SU-DHL-6 (cell line): ENCODE data around the gene ANKRD65.
"Not testable (repeated sequence)": the region's sequence is repeated elsewhere in the genome, so short reads cannot be mapped to it uniquely, and the experiment has no call there.

Source experiments
- H2AFZ ChIP-seq: fragments of 200-600 bp; sonication (generic); 2 replicates; pipeline ENCODE4 v1.6.1; 2014; ENCODE audit warnings: low read depth, mild to moderate bottlenecking, moderate library complexity, mixed read lengths, antibody characterized with exemption, low read length; ENCODE audit not compliant: severe bottlenecking
- H3F3A ChIP-seq: fragments of 200-600 bp; shearing (Covaris generic); 2 replicates; pipeline ENCODE4 v1.6.0; 2016; ENCODE audit warnings: antibody characterized with exemption, mild to moderate bottlenecking; ENCODE audit not compliant: insufficient read depth
- H3K27ac ChIP-seq: fragments of 200-600 bp; sonication (generic); 2 replicates; pipeline ENCODE4 v1.5.1; 2016; ENCODE audit warnings: low read depth, mild to moderate bottlenecking, low read length, moderate library complexity, mixed read lengths
- H3K27me3 ChIP-seq: fragments of 200-600 bp; sonication (generic), shearing (Covaris generic); 2 replicates; pipeline ENCODE4 v1.6.0; 2014; ENCODE audit warnings: mild to moderate bottlenecking, low read length
- H3K36me3 ChIP-seq: fragments of 200-600 bp; sonication (generic); 2 replicates; pipeline ENCODE4 v1.6.1; 2014; ENCODE audit warnings: mild to moderate bottlenecking, low read length, mixed read lengths
- H3K4me2 ChIP-seq: fragments of 300-600, 200-600 bp; shearing (Covaris generic), sonication (generic); 2 replicates; pipeline ENCODE4 v1.6.0; 2014; ENCODE audit warnings: low read length, low read depth, mild to moderate bottlenecking; ENCODE audit not compliant: poor library complexity, severe bottlenecking
- H3K4me3 ChIP-seq: fragments of 200-600 bp; sonication (generic); 2 replicates; pipeline ENCODE4 v1.5.1; 2014; ENCODE audit warnings: antibody characterized with exemption, low read length, mild to moderate bottlenecking, mixed read lengths; ENCODE audit not compliant: insufficient read depth, poor library complexity, severe bottlenecking
- H3K79me2 ChIP-seq: fragments of 200-600 bp; sonication (generic); 2 replicates; pipeline ENCODE4 v1.6.1; 2014; ENCODE audit warnings: mild to moderate bottlenecking, low read length, moderate library complexity; ENCODE audit not compliant: insufficient read depth
- H3K9ac ChIP-seq: fragments of 200-600 bp; sonication (generic); 2 replicates; pipeline ENCODE4 v1.7.0; 2014; ENCODE audit warnings: mild to moderate bottlenecking, low read length
- H3K9me2 ChIP-seq: fragments of 200-600 bp; sonication (generic); replicated peaks from 2 replicates; pipeline ENCODE4 v1.6.1; 2014; ENCODE audit warnings: low read length; ENCODE audit not compliant: insufficient read depth
- H3K9me3 ChIP-seq: fragments of 200-600 bp; sonication (generic); 2 replicates; pipeline ENCODE4 v1.6.1; 2014; ENCODE audit warnings: low read length, mixed read lengths; ENCODE audit not compliant: insufficient read depth
- H4K20me1 ChIP-seq: fragments of 200-600 bp; sonication (generic); 2 replicates; pipeline ENCODE4 v1.6.1; 2014; ENCODE audit warnings: low read depth, mild to moderate bottlenecking, antibody characterized with exemption, low read length, moderate library complexity, mixed read lengths
- CTCF ChIP-seq: fragments of 200-600 bp; sonication (generic); IDR thresholded peaks from one replicate; pipeline ENCODE4 v1.5.1; 2017; ENCODE audit warnings: antibody characterized with exemption, mild to moderate bottlenecking, low read length, moderate library complexity; ENCODE audit not compliant: insufficient read depth, poor library complexity, severe bottlenecking
- EZH2phosphoT487 ChIP-seq: fragments of 200-600 bp; sonication (generic), shearing (Covaris generic); conservative IDR thresholded peaks from 2 replicates; pipeline ENCODE4 v1.6.1; 2018; ENCODE audit warnings: mild to moderate bottlenecking, antibody characterized with exemption, low read length, moderate library complexity, mixed read lengths

The ANKRD65 gene

DNA sequence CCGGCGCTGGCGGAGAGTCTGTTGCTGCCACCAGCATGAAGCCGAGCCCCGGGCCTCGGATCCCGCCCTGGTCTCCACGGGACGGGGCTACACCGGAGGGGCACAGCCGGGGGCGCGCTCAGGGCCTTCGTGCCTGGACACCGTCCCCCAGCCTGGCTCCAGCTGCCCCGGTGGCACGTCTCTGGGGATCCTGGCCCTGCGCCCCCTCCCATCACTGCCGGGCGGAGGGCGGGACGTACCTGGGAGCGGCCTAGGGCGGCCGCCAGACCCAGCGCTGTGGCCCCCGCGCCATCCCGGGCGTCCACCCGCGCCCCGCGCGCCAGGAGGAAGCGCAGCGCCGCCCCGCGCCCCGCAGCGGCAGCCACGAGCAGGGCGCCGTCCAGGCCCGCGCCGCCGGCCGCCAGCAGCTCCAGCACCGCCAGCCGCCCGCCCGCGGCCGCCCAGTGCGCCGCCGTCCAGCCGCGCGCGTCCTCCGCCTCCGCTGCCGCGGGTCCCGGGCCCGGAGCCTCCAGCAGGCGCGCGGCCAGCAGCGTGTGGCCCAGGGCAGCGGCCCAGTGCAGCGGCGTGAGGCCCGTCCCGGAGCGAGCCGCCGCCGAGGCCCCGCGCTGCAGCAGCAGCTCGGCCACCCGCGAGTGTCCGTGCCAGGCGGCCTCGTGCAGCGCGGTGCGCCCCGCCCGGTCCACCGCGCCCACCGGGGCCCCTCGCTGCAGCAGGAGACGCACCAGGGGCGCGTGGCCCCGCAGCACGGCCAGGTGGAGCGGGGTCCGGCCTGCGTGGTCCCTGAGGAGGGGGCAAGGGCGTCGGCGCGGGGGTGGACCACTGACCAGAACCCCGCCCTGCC lies 1.0 kb downstream of the ANKRD65 start:
- Histone ChIP-seq H3K9me2 (no peaks in the 10 kb centered on the region), H3K9me3 (no peaks in the 10 kb centered on the region), H4K20me1 (no peaks in the 10 kb centered on the region), H3F3A (no peaks in the 10 kb centered on the region), H3K79me2 (no peaks in the 10 kb centered on the region), H3K4me3 (no peak overlapping the region), H3K27ac (no peak overlapping the region), H3K36me3 (no peaks in the 10 kb centered on the region), H3K4me2 (no peak overlapping the region), H3K9ac (no peak overlapping the region), H3K27me3 (no peaks in the 10 kb centered on the region), H2AFZ (no peak overlapping the region)
- no peak for TF ChIP-seq CTCF
- no peak for TF ChIP-seq EZH2phosphoT487

DNA sequence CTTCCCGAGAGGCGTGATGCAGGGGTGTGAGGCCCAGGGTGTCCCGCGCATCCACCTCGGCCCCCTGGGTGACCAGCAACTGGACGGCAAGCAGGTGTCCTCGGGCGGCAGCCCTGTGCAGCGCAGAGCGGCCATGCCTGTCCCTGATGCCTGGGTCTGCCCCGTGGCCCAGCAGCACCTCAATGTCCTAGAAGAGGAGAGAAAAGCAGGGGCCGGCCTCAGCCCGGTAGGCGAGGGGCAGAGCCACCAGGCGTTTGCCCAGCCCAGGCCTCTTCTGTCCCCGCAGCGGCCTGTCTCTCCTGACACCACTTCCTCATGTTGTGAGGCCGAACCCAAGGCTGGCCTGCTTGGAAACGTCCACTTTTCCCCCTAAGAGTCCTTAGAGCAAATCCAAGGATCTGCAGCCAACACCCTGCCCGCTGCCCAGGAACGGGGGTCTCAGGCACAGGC lies 1.7 kb downstream of the ANKRD65 start:
- no peaks in the 10 kb centered on the region for H3K9me3 ChIP-seq
- no peaks in the 10 kb centered on the region for H3F3A ChIP-seq
- H3K4me2 ChIP-seq = no peak overlapping the region
- H4K20me1 ChIP-seq = no peaks in the 10 kb centered on the region
- H3K36me3 ChIP-seq = no peaks in the 10 kb centered on the region
- H3K4me3 ChIP-seq = no peak overlapping the region
- no peak overlapping the region for H3K9ac ChIP-seq
- no peaks in the 10 kb centered on the region for H3K79me2 ChIP-seq
- H3K9me2 ChIP-seq = no peaks in the 10 kb centered on the region
- no peak overlapping the region for H3K27ac ChIP-seq
- no peaks in the 10 kb centered on the region for H3K27me3 ChIP-seq
- H2AFZ ChIP-seq = no peak overlapping the region
- TF ChIP-seq EZH2phosphoT487 = no peak
- TF ChIP-seq CTCF = no peak

GRCh38 chr1:1418464-1419362 lies 2.4 kb downstream of the ANKRD65 start:
- no peaks in the 10 kb centered on the region for H3K79me2 ChIP-seq
- no peak overlapping the region for H3K9ac ChIP-seq
- no peak overlapping the region for H2AFZ ChIP-seq
- no peaks in the 10 kb centered on the region for H3K27me3 ChIP-seq
- H3K9me2 ChIP-seq = no peaks in the 10 kb centered on the region
- no peaks in the 10 kb centered on the region for H4K20me1 ChIP-seq
- H3K4me3 ChIP-seq = no peak overlapping the region
- H3K27ac ChIP-seq = no peak overlapping the region
- no peak overlapping the region for H3K4me2 ChIP-seq
- no peaks in the 10 kb centered on the region for H3K9me3 ChIP-seq
- H3K36me3 ChIP-seq = no peaks in the 10 kb centered on the region
- TF ChIP-seq CTCF (no peak), EZH2phosphoT487 (no peak)
- H3F3A ChIP-seq = no peaks in the 10 kb centered on the region

DNA sequence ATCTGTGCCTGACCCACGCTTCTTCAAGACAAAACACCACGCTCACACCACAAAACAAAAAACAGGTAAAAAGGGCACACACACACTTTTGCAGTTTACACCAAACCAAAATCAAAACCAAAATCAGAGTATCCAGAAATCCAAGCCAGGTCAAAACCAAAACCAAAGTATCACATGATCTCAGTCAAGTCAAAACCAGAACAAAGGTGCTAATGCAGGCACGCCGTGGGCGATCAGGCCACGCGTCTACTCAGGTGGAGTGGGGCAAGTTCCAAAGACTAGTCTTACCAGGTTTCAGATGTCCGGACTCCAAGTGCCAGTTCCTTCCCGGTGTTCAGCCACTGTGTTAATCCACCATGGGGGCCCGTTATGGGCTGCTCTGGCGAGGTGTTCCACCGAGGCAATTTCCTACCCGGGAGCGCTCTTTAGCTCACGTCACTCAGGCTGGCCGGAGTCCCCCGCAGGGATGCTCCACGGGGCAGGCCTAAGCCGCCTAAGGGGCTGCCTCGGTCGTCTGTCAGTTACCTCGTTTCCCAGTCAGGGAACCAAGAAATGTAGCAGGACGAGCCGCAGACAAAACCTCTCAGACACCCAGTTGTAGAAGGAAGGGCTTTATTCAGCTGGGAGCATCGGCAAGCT lies 3.1 kb downstream of the ANKRD65 start:
- H3K9ac ChIP-seq, H4K20me1 ChIP-seq, H3F3A ChIP-seq, H3K9me2 ChIP-seq, H3K4me2 ChIP-seq, H3K4me3 ChIP-seq, H3K27me3 ChIP-seq, H3K36me3 ChIP-seq, H3K79me2 ChIP-seq, H3K27ac ChIP-seq, H3K9me3 ChIP-seq, H2AFZ ChIP-seq: not testable (repeated sequence)

DNA sequence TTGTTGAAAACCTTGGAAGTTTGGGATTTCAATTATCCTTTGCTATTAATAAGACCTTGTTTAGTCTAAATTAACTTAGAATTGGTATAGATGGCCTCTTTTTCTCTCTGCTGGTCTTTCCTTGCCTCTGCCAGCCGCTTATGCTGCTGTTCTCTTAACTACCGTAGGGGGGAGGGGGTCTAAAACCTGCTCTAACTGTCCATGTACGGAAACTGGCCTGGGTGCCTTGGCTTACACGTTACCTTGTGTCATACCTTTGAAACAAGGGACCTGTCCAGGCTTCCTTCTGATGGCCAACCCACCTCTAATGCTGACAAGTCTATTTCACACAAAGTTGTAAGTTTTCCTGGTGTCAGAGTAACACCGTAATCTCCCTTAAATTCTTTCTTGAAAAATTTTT lies 3.7 kb downstream of the ANKRD65 start:
- H3K9ac ChIP-seq, H3K27me3 ChIP-seq, H3K79me2 ChIP-seq, H3K27ac ChIP-seq, H3K36me3 ChIP-seq, H3K4me2 ChIP-seq, H3K9me3 ChIP-seq, H2AFZ ChIP-seq, H3K4me3 ChIP-seq, H3F3A ChIP-seq, H3K9me2 ChIP-seq, H4K20me1 ChIP-seq: not testable (repeated sequence)
